Vagina (tissue), 2 donors: ENCODE results near the gene SPACA9. TPM values are rescaled to one million over a fixed set of nuclear protein-coding genes. Genes with fewer than 3 reads are reported as not detected.

Source experiments
- DNase-seq, 2 donors: peaks; one replicate each; pipeline ENCODE4 v3.0.0-alpha.2; 2017; ENCODE audit errors: extremely low spot score in 2 of 2
- H3K27ac ChIP-seq: fragments of 200-600 bp; sonication (generic); one replicate; pipeline ENCODE4 v1.5.1; 2019
- H3K27me3 ChIP-seq: fragments of 200-600 bp; sonication (generic); one replicate; pipeline ENCODE4 v1.5.1; 2019
- H3K36me3 ChIP-seq, 2 donors: fragments of 200-600 bp; sonication (generic); one replicate each; pipeline ENCODE4 v1.5.1; 2017 to 2019
- H3K4me1 ChIP-seq: fragments of 200-600 bp; sonication (generic); one replicate; pipeline ENCODE4 v1.5.1; 2019
- H3K4me3 ChIP-seq, 2 donors: fragments of 200-600 bp; sonication (generic); 1 replicate in 1 of 2; 2 replicates in 1 of 2; pipeline ENCODE4 v1.5.1; 2016 to 2019
- H3K9me3 ChIP-seq: fragments of 200-600 bp; sonication (generic); one replicate; pipeline ENCODE4 v1.5.1; 2019
- CTCF ChIP-seq, 3 experiments: fragments of 450-650 bp in 2 of 3; fragments of 200-600 bp in 1 of 3; sonication (generic) in 1 of 3; IDR thresholded peaks; one replicate each; pipeline ENCODE4 v1.5.1; 2017 to 2019; ENCODE audit warnings: antibody characterized with exemption in 3 of 3, mild to moderate bottlenecking in 2 of 3, moderate library complexity in 2 of 3
- POLR2A ChIP-seq, 2 donors: fragments of 450-650 bp; IDR thresholded peaks; one replicate each; pipeline ENCODE4 v1.6.1; 2017; ENCODE audit warnings: antibody characterized with exemption in 2 of 2, mild to moderate bottlenecking in 2 of 2, moderate library complexity in 2 of 2
- POLR2AphosphoS5 ChIP-seq, 2 donors: sonication (generic); formaldehyde crosslinking; IDR thresholded peaks; one replicate each; pipeline ENCODE4 v1.9.0; 2017; ENCODE audit warnings: antibody characterized with exemption in 2 of 2, mild to moderate bottlenecking in 2 of 2, low read depth in 1 of 2; ENCODE audit not compliant: insufficient read depth in 1 of 2
- intact Hi-C: fragments of 100-400 bp; cut with DNase I; formaldehyde crosslinking; loops from one replicate; pipeline ENCODE4 v1.15.1; 2023
- total RNA-seq: library from RNA; depleted of rRNA; stranded (reverse); fragments of >200 nt; gene quantifications from one replicate; pipeline ENCODE4 v1.2.3, GENCODE V29; 2016

SPACA9 gene
- 2.7 TPM for total RNA-seq

- Histone ChIP-seq H3K9me3 (no peaks in the 10 kb centered on the region), H3K27me3 (no peaks in the 10 kb centered on the region), H3K4me1 (peaks cover 14% of the 10 kb centered on the region), H3K36me3 (no peaks in the 10 kb centered on the region), H3K4me3 (peak within 1 kb of the TSS; percentile 80 to 98), H3K27ac (peak within 1 kb of the TSS; percentile 91)
- intact Hi-C loops: loop anchor here (10.0 kb wide), 1 partner anchor 204 kb away; the partner anchor contains the start of gene GTF3C4
- DNase-seq: no peak
- TF ChIP-seq CTCF (IDR thresholded peaks at IDR 0.05) (no peak), POLR2AphosphoS5 (IDR thresholded peaks at IDR 0.05; ENCODE audit: insufficient read depth in 1 of 2, low read depth in 1 of 2) (peak in 1 of 2 donors; percentile 63)
Observed at GRCh38 chr9:132878695-132879456, at the start of gene SPACA9. Gene SPACA9, plus strand, starts transcription at chr9:132878898. Its CDS starts 5,050 bp downstream, at chr9:132883948.

- intact Hi-C loops: no loop called here
- Histone ChIP-seq H3K4me1 (no peaks in the 10 kb centered on the region), H3K4me3 (no peak overlapping the region)
Observed at GRCh38 chr9:132832171-132832881, 46.4 kb upstream of the SPACA9 start.

GRCh38 chr9:132833550-132834121 is 45.1 kb upstream of the SPACA9 start:
- TF ChIP-seq POLR2AphosphoS5 (IDR thresholded peaks at IDR 0.05; ENCODE audit: insufficient read depth in 1 of 2, low read depth in 1 of 2): no peak
- TF ChIP-seq CTCF (IDR thresholded peaks at IDR 0.05): no peak
- no peak for TF ChIP-seq POLR2A (IDR thresholded peaks at IDR 0.05)
- no peaks in the 10 kb centered on the region for H3K9me3 ChIP-seq

More at GRCh38 chr9:132832171-132832881, 46.4 kb upstream of the SPACA9 start:
- Histone ChIP-seq H3K36me3 (no peaks in the 10 kb centered on the region), H3K9me3 (no peaks in the 10 kb centered on the region), H3K27ac (no peak overlapping the region), H3K27me3 (no peaks in the 10 kb centered on the region)
- TF ChIP-seq POLR2AphosphoS5 (IDR thresholded peaks at IDR 0.05; ENCODE audit: insufficient read depth in 1 of 2, low read depth in 1 of 2): no peak
- TF ChIP-seq POLR2A (IDR thresholded peaks at IDR 0.05): no peak
- no peak for TF ChIP-seq CTCF (IDR thresholded peaks at IDR 0.05)
- no peak for DNase-seq

GRCh38 chr9:132834343-132834742 is 44.4 kb upstream of the SPACA9 start:
- no peak overlapping the region for H3K27ac ChIP-seq
- H3K4me3 ChIP-seq: no peak overlapping the region
- intact Hi-C loops: no loop called here
- H3K9me3 ChIP-seq: no peaks in the 10 kb centered on the region
- no peak for DNase-seq
- TF ChIP-seq POLR2A (IDR thresholded peaks at IDR 0.05): no peak
- TF ChIP-seq CTCF (IDR thresholded peaks at IDR 0.05): no peak
- no peak for TF ChIP-seq POLR2AphosphoS5 (IDR thresholded peaks at IDR 0.05; ENCODE audit: insufficient read depth in 1 of 2, low read depth in 1 of 2)
- no peaks in the 10 kb centered on the region for H3K4me1 ChIP-seq
- H3K27me3 ChIP-seq: no peaks in the 10 kb centered on the region
- H3K36me3 ChIP-seq: no peaks in the 10 kb centered on the region

More at GRCh38 chr9:132833550-132834121, 45.1 kb upstream of the SPACA9 start:
- intact Hi-C loops: no loop called here
- no peaks in the 10 kb centered on the region for H3K4me1 ChIP-seq
- H3K36me3 ChIP-seq: no peaks in the 10 kb centered on the region
- no peak overlapping the region for H3K4me3 ChIP-seq
- DNase-seq: no peak
- H3K27me3 ChIP-seq: no peaks in the 10 kb centered on the region
- H3K27ac ChIP-seq: no peak overlapping the region
